ENCODE results near the gene RAET1G.

The RAET1G gene

DNA sequence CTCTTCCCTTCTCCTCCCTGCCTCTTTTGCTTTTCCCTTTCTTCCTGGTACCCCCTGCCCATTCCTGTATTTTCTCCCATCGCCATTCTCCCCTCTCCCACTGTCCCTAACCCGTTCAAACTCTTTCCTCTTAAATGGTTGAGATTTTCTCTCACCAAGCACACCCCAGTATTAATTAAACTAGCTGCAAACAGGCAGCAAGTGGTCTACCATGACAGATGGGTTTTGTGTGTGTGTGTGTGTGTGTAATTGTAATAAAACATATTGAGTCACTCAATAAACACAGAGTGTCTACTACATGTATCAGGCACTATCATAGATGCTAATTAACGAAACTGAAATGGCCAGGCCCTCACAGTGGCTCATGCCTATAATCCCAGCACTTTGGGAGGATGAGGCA, 31.7 kb downstream of the RAET1G start:
- no peak for DNase-seq

DNA sequence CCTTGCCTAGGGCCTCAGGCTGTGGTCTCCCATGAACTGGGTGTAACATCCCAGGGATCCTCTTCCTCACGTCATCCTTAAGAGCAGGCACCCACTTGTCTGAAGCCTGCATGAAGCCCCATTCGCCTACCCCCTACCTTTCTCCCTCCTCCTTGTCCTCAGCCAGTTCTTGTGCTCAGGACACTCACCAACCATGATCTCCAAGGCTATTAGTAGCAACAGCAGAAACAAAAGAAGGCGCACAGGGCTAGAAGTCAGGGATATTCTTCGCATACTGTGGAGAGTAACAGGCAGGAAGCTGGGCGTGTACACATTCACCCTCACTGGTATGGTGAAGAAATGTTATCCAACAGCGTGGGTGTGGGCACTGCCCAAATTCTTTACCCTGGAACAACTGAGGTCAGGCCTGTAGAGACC, 32.3 kb downstream of the RAET1G start:
- no peak for DNase-seq

GRCh38 chr6:149889326-149889725, 33.6 kb downstream of the RAET1G start:
- DNase-seq = no peak

DNA sequence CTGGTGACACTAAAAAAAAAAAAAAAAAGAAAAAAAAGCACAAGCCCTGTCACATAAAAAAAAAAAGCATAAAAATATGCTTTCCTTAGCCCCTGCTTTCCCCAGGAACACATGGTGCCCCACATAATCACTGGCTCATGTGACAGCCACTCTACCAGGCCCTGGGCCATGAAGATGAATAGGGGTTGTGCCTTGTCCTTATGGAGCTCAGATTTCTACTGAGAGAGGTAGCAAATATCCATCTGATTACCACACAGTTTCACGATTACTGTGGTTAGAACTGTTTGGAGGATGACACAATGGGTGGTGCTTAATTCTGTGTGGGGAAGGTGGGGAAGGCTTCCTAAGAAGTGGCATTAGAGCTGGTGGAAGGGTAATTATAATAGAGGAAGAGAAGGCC, 34.3 kb downstream of the RAET1G start:
- no peak for DNase-seq

DNA sequence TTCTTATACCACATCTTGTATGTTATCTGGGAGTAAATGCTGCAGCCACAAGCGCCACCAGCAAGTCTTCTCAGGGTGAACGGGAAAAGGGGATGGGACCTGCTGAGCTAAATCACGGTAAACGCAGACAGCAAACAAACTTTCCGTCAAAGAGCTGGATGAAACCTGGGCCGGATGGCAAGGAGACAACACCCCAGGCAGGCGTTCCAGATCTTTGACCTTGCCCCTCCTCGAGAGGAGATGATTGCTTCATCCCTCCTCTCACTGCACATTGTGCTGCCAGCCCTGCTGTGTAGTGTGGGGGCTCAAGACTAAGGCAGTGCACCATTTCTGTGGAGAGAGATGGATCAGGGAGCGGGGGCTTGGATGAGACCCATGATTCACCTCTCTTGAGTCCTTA, 34.8 kb downstream of the RAET1G start:
- no peak for DNase-seq

GRCh38 chr6:149887343-149887742, 35.6 kb downstream of the RAET1G start:
- DNase-seq = no peak

- no peak for DNase-seq
Observed at GRCh38 chr6:149885888-149886287, 37.0 kb downstream of the RAET1G start.

DNA sequence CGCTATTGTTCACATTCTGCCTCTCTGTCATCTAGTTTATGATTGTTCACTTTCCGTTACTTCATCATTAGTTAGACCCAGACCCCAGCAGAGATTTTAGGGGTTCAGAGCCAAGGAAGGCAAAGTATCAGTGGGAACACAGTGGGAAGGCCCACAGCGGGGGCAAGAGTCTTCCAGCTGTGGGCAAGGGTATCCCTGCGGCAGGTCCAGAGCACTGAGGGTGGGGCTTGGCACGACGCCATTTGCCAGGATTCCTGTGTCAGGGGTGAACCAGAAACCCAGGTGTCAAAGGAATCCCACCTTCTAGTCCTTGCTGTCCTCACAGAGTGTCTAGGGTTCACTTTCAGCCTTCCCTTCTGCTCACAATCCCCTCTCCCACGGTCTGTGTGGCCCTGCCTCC, 38.3 kb downstream of the RAET1G start:
- DNase-seq = no peak

GRCh38 chr6:149884215-149884614, 38.7 kb downstream of the RAET1G start:
- DNase-seq = no peak

GRCh38 chr6:149881860-149882259, 41.1 kb downstream of the RAET1G start:
- DNase-seq = no peak

DNA sequence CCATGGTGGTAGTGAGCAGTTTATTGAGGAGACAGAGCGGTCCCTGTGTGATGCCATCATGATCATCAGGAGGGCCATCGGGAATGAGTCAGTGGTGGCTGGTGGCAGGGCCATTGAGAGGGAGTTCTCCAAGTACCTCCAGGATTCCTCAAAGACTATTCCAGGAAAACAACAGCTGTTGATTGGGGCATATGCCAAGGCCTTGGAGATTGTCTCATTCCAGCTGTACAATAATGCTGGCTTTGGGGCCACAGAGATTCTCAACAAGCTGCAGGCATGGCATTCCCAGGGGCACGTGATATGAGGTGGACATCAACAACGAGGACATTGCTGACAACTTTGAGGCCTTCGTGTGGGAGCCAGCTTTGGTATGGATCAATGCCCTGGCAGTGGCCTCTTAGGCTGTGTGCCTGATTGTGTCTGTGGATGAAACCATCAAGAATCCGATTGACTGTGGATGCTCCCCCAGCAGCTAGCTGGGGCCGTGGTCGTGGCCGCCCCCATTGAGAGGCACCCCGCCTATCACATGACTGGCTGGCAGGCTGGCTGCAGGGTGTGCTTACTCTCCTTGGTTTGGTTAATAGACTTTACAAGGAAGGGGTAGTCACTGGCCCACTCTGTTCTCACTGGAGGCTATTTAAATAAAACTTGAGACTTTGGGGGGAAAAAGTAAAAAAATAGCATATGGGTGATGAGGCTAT, 41.7 kb downstream of the RAET1G start:
- no peak for DNase-seq

DNA sequence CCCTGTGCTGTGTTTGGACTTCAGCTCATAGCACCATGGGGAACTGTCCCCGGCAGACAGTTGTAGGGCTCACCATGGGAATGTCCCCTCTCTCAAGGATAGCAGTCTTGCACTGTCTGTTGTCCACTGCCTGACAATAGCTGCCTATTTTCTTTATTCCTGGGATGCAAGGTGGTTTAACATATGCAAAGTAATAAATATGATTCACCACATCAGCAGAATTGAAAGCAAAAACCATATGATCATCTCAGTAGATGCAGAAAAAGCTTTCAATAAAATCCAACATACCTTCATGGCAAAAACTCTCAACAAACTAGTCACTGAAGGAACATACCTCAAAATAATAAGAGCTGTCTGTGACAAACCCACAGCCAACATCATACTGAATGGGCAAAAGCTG, 45.3 kb downstream of the RAET1G start:
- DNase-seq = no peak

- DNase-seq = no peak
Observed at GRCh38 chr6:149876241-149876933, 46.5 kb downstream of the RAET1G start.

- no peak for DNase-seq
Observed at GRCh38 chr6:149872233-149872632, 50.7 kb downstream of the RAET1G start.

DNA sequence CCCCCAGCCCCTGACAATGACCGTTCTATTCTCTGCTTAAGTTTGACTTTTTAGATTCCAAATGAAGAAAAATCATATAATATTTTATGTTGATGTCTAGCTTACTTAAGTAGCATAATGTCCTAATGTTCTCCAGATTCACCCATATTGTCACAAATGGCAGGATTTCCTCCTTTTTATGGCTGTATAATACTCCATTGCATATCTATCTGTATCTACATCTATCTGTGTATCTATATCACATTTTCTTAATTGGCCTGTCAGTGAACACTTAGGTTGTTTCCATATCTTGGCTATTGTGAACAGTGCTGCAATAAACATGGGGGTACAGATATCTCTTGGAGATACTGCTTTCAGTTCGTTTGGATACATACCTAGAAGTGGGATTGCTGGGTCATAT, 51.7 kb downstream of the RAET1G start:
- no peak for DNase-seq

- no peak for DNase-seq
Observed at GRCh38 chr6:149869275-149869892, 53.5 kb downstream of the RAET1G start.

DNA sequence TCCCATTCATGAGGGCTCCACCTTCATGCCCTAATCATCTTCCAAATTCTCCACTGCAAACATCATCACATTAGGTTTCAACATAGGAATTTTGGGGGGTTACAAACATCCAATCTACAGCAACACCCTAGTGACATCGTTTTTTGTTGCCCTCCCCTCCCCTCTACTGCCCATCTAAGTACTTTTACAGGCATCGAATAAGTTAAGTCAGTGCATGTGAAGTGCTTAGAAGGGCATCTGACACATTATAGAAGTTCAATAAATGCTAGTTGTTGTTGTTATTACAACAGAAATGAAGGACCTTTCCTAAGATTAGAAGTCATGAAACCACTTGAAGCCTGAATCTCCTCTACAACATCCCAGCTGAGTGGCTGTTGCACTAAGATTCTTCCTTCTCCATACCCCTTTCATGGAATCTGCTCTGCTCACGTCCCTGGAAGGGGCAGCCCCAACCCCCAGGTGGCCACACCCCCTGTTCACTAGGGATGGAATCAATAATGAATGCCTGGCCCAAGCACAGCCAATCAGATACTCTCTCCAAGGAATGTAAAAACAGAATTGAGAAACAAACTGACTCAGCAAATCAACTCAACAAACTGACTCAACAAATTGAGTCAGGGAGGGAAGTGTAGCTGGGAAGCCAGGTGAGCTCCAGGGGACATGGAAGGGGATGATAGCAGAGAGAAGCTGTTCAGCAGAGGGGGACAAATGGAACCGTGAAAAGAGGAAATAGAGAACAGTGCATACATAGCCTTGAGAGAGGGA, 54.9 kb downstream of the RAET1G start:
- DNase-seq = no peak
